ENCODE results near the gene ARHGEF7. TPM values are rescaled to one million over a fixed set of nuclear protein-coding genes. Genes with fewer than 3 reads are reported as not detected.

ARHGEF7 gene
- total RNA-seq, 1 donor from 2014 or later: 73.7 TPM

DNA sequence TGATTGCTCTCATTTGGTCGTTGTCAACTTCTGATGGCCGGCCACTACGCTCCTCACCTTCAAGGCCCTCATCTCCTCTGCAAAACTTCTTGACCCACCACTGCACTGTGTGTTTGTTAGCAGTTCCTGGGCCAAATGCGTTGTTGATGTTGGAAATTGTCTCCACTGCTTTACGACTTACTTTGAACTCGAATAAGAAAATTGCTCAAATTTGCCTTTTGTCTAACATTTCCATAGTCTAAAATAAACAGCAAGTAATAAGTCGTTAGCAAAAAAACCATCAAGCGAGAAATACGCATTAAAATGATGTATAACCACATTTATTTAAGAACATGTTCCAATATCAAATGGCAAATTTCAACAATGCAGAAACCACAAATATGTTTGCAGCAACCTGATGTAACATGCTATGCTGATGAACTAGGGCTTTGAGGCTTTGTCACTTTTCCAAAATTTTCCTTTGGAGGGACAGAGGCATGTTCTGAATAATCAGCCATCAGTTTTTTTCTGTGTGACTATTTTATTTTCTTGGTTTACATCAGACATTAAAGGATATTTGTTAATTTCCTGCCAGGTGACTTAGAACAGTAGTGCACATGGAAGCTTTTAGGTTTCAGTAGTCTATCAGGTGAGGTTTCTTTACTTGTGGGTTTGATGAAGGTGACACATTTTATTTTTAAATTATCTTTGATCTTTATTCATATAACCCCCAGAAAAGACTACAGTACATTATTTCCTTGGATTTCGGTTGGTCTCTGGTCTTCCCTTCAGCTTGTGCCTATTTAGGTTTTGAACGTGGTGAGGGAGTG lies 130.7 kb downstream of the ARHGEF7 start:
- H3K79me2 ChIP-seq (ENCODE audit: insufficient read depth, low read length): peaks cover 30% of the 10 kb centered on the region

DNA sequence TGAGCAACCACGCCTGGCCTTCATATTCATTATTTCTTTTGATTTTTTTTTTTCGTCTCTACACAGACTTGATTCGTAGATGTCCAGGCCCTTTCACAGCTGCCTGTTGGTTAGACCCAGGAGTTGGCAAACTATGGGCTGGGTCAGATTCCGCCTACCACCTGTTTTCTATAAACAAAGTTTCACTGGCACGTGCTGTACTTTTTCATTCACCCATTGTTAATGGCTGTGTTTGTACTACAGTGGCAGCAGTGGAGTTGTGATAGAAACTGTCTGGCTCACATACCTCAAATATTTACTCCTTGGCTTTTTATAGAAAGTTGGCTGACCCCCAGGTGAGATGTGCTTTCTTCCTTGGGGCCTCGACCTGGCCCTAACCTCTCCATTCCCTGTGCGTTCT lies 132.4 kb downstream of the ARHGEF7 start:
- Histone ChIP-seq H3K4me3 (ENCODE audit: insufficient read depth, low read depth, low read length) (no peak overlapping the region), H3K27me3 (ENCODE audit: insufficient read depth, low read length) (no peaks in the 10 kb centered on the region), H2AFZ (ENCODE audit: low read depth, low read length) (no peak overlapping the region), H4K20me1 (ENCODE audit: insufficient read depth, low read length) (peaks cover 45% of the 10 kb centered on the region), H3K4me1 (ENCODE audit: insufficient read depth, low read length) (no peaks in the 10 kb centered on the region), H3K79me2 (ENCODE audit: insufficient read depth, low read length) (peaks cover 33% of the 10 kb centered on the region), H3K4me2 (ENCODE audit: low read length) (no peak overlapping the region), H3K9me3 (ENCODE audit: insufficient read depth, low read depth, low read length) (no peaks in the 10 kb centered on the region), H3K27ac (ENCODE audit: low read depth, low read length) (no peak overlapping the region), H3K36me3 (ENCODE audit: insufficient read depth, low read length) (peaks cover 10% of the 10 kb centered on the region), H3K9ac (ENCODE audit: low read length) (no peak overlapping the region)
- TF ChIP-seq, protein P1, sequence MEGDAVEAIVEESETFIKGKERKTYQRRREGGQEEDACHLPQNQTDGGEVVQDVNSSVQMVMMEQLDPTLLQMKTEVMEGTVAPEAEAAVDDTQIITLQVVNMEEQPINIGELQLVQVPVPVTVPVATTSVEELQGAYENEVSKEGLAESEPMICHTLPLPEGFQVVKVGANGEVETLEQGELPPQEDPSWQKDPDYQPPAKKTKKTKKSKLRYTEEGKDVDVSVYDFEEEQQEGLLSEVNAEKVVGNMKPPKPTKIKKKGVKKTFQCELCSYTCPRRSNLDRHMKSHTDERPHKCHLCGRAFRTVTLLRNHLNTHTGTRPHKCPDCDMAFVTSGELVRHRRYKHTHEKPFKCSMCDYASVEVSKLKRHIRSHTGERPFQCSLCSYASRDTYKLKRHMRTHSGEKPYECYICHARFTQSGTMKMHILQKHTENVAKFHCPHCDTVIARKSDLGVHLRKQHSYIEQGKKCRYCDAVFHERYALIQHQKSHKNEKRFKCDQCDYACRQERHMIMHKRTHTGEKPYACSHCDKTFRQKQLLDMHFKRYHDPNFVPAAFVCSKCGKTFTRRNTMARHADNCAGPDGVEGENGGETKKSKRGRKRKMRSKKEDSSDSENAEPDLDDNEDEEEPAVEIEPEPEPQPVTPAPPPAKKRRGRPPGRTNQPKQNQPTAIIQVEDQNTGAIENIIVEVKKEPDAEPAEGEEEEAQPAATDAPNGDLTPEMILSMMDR (IDR thresholded peaks at IDR 0.05; ENCODE audit: insufficient read depth, low read depth, low read length): no peak
- no peak for TF ChIP-seq EZH2 (IDR thresholded peaks at IDR 0.05; ENCODE audit: insufficient read depth, low read length)
- Mint-ChIP-seq H3K27me3 (ENCODE audit: low read depth, unreplicated experiment) (no peaks in the 10 kb centered on the region), H3K27ac (ENCODE audit: unreplicated experiment) (no peak overlapping the region), H3K36me3 (ENCODE audit: low read depth, unreplicated experiment) (peaks cover 41% of the 10 kb centered on the region), H3K4me3 (ENCODE audit: unreplicated experiment) (no peak overlapping the region), H3K4me1 (ENCODE audit: low read depth, unreplicated experiment) (peaks cover 28% of the 10 kb centered on the region), H3K9me3 (ENCODE audit: unreplicated experiment) (no peaks in the 10 kb centered on the region)
- no peak for DNase-seq (ENCODE audit: low read depth)
- FAIRE-seq: no peak

More for the DNA sequence above, 130.7 kb downstream of the ARHGEF7 start:
- Histone ChIP-seq H2AFZ (ENCODE audit: low read depth, low read length) (no peak overlapping the region), H3K4me1 (ENCODE audit: insufficient read depth, low read length) (no peaks in the 10 kb centered on the region), H3K27me3 (ENCODE audit: insufficient read depth, low read length) (no peaks in the 10 kb centered on the region), H3K9me3 (ENCODE audit: insufficient read depth, low read depth, low read length) (no peaks in the 10 kb centered on the region), H3K27ac (ENCODE audit: low read depth, low read length) (no peak overlapping the region), H3K4me3 (ENCODE audit: insufficient read depth, low read depth, low read length) (no peak overlapping the region), H4K20me1 (ENCODE audit: insufficient read depth, low read length) (peaks cover 40% of the 10 kb centered on the region), H3K36me3 (ENCODE audit: insufficient read depth, low read length) (peaks cover 10% of the 10 kb centered on the region), H3K4me2 (ENCODE audit: low read length) (no peak overlapping the region), H3K9ac (ENCODE audit: low read length) (no peak overlapping the region)
- DNase-seq (ENCODE audit: low read depth) (peak; percentile 72), FAIRE-seq (no peak)
- H3K27me3 Mint-ChIP-seq (ENCODE audit: low read depth, unreplicated experiment): no peaks in the 10 kb centered on the region
- TF ChIP-seq, protein P1 (IDR thresholded peaks at IDR 0.05; ENCODE audit: insufficient read depth, low read depth, low read length): no peak
- TF ChIP-seq EZH2 (IDR thresholded peaks at IDR 0.05; ENCODE audit: insufficient read depth, low read length): no peak
- H3K4me1 Mint-ChIP-seq (ENCODE audit: low read depth, unreplicated experiment): peaks cover 28% of the 10 kb centered on the region
- peak overlapping the region; percentile 28 for H3K27ac Mint-ChIP-seq (ENCODE audit: unreplicated experiment)
- peaks cover 33% of the 10 kb centered on the region for H3K36me3 Mint-ChIP-seq (ENCODE audit: low read depth, unreplicated experiment)
- no peak overlapping the region for H3K4me3 Mint-ChIP-seq (ENCODE audit: unreplicated experiment)
- H3K9me3 Mint-ChIP-seq (ENCODE audit: unreplicated experiment): no peaks in the 10 kb centered on the region

DNA sequence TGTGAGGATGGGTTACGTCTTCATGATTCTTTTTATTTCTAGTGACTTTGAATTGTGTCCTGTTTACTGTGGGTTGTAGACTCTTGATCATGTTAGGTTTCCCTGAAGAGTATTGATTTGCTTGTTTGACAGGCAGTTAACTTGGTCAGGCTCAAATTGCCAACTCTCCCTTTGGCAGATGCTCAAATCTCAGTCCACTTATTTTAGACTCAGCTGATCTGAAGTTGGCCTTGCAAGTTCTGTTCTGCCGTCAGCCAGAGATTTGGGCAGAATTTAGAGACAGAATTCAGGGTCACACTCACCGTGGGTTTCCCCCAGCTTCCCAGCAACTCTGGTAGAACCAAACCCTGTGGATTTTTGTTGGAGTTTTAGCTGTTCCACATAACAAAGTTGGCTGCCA lies 133.7 kb downstream of the ARHGEF7 start:
- no peaks in the 10 kb centered on the region for H3K4me1 ChIP-seq (ENCODE audit: insufficient read depth, low read length)
- Mint-ChIP-seq H3K27me3 (ENCODE audit: low read depth, unreplicated experiment) (no peaks in the 10 kb centered on the region), H3K27ac (ENCODE audit: unreplicated experiment) (no peak overlapping the region), H3K4me1 (ENCODE audit: low read depth, unreplicated experiment) (peaks cover 30% of the 10 kb centered on the region), H3K9me3 (ENCODE audit: unreplicated experiment) (no peaks in the 10 kb centered on the region), H3K36me3 (ENCODE audit: low read depth, unreplicated experiment) (peaks cover 46% of the 10 kb centered on the region), H3K4me3 (ENCODE audit: unreplicated experiment) (no peak overlapping the region)
- TF ChIP-seq, protein P1 (IDR thresholded peaks at IDR 0.05; ENCODE audit: insufficient read depth, low read depth, low read length): no peak
- no peak for TF ChIP-seq EZH2 (IDR thresholded peaks at IDR 0.05; ENCODE audit: insufficient read depth, low read length)
- no peaks in the 10 kb centered on the region for H3K27me3 ChIP-seq (ENCODE audit: insufficient read depth, low read length)
- H3K4me3 ChIP-seq (ENCODE audit: insufficient read depth, low read depth, low read length): no peak overlapping the region
- H3K36me3 ChIP-seq (ENCODE audit: insufficient read depth, low read length): peaks cover 10% of the 10 kb centered on the region
- no peak overlapping the region for H2AFZ ChIP-seq (ENCODE audit: low read depth, low read length)
- H3K9ac ChIP-seq (ENCODE audit: low read length): no peak overlapping the region
- H3K27ac ChIP-seq (ENCODE audit: low read depth, low read length): no peak overlapping the region
- H3K9me3 ChIP-seq (ENCODE audit: insufficient read depth, low read depth, low read length): no peaks in the 10 kb centered on the region
- H3K4me2 ChIP-seq (ENCODE audit: low read length): no peak overlapping the region
- H4K20me1 ChIP-seq (ENCODE audit: insufficient read depth, low read length): peaks cover 39% of the 10 kb centered on the region
- FAIRE-seq: no peak
- H3K79me2 ChIP-seq (ENCODE audit: insufficient read depth, low read length): peaks cover 34% of the 10 kb centered on the region
- DNase-seq (ENCODE audit: low read depth): no peak
